Endothelial cell of hepatic sinusoid (primary cell): ENCODE data around the gene PGM1.

Experiments used
- in situ Hi-C: cut with HindIII; loops from 2 replicates; pipeline ENCODE4 v1.10.0; 2017; ENCODE audit warnings: low sequenced_read_pairs

Gene PGM1

DNA sequence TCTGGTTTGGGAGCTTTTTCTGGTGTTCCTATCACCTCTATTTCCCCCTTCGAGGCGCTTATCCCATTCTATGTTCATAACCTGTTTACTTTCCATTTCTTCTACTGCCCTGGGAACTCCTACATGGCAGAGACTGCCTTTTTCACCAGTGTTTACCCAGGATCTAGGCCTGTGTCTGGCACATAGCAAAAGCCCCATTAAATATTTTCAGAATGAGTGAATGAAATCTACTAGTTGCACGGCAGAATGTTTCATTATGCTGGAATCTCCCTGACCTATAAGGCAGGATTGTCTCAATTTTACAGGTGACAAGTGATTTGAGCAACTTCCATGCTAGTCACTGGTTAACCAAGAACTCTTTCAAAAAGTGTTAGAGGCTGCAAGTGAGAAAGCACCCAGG lies 70.1 kb downstream of the PGM1 start:
- in situ Hi-C loops: no loop called here

DNA sequence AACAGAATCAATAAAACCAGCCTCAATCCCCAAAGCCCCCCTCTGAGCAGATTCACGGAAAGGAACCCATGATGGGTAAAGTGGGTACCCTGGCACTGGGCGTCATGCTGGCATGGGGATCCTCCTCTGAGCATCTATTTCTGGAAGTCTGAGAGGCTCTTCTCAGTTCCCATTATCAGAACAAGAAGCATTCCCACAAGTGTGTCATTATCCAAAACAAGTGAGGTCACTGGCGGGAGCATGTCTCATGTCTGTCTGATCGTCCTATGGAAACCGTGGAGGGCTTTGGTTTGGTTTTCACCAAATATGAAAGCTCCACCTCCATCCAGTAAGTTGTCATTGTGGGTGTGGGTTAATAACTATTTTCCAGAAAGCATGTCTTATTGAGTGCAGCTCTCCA lies 70.7 kb downstream of the PGM1 start:
- in situ Hi-C loops: no loop called here

DNA sequence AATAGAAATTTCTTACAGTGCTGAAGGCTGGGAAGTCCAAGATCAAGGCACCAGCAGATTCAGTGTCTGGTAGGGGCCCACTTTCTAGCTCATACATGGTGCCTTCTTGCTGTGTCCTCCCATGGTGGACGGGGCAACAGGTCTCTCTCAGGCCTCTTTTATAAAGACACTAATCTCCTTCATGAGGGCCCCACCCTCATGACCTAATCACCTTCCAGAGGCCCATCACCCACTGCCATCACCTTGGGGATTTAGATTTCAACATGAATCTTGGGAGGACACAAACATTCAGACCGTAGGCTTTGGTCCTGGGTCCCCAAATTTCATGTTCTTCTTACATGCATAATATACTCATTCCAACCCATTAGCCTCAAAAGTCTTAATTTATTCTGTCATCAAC lies 71.5 kb downstream of the PGM1 start:
- in situ Hi-C loops: no loop called here

DNA sequence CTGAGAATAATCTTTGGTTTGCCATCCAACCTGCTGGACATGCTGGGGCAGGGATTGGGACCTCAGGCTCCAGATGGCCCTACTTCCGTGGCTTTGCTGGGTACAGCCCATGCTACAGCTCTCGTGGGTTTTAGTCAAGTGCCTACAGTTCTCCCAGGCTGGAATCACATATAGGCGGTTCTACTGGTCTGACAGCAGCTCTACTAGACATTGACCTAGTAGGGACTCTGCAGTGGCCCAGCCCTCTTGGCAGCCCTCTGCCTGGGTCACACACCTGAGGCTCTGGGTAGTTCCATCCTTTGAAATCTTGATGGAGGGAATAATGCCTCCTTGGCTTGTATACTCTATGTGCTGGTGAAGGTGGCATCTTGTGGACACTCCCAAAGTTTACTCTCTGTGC lies 72.2 kb downstream of the PGM1 start:
- in situ Hi-C loops: no loop called here

DNA sequence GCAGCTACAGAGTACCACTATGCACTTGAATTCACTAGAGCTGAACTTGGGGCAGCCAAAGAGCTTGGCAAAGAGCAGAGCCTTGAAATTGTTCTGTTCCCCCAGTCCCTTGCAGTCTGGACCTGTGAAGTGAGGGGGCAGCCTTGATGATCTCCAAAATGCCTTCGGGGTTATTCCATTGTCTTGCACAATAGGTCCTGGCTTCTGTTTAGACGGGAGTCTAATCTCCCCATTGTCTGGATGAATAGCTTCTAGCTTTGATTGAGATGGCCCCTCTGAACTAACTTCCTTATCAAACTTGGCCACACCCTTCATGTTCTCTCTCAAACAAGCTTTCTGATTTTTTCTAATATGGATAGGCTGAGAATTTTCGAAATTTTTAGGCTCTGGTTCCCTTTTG lies 72.6 kb downstream of the PGM1 start:
- in situ Hi-C loops: no loop called here

DNA sequence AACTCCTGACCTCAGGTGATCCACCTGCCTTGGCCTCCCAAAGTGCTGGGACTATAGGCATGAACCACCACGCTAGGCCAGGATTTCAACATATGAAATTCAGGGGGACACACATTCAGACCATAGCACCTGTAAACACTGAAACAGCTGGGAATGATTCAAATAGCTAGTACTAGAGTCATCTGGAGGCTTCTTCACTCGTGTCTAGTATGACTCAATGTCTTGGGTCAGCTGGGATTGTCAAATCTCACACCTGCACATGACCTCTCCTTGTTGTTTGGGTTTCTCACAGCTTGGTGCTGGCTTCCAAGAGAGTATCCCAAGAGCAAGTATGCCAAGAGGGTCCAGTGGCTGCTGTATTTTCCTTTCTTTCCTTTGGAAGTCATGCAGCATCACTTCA lies 75.1 kb downstream of the PGM1 start:
- in situ Hi-C loops: no loop called here

DNA sequence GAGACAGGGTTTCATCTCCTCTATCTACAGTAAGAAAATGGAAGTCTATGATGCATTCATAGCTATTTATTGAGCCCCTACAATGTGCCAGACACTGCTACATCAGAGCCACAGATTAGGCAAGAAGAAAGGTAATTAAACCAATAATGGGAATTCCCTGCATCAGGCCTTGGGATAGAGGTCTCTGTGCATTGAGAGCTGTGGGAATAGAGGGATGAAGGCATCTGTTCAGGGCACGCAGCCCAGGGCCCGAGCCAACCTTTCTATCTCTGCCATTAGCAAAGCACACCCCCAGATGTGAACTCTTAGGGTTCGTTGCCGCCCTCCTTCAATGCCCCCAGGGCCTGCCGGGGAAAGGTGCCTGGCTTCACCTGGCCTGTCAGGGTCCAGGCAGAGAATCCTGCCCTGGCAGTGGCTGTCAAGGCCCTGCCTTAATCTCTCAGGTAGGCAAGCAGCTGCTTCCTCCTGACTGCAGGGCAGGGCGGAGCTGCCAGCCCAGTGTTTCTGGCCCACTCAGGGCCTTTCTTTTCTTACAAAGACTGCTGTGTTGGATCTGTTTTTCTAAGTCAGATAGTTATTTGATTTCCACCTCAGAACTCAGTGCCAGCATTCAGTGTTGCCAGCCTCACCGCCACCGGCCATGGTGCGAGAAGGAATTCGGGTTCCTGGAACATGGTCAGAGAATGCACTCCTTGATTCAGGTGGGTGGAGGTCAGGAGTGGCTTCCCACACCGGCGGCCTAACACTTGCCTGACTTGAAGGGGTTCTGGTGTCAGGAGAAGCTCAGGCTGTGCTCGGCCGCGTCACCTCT lies 76.1 kb downstream of the PGM1 start:
- in situ Hi-C loops: no loop called here

DNA sequence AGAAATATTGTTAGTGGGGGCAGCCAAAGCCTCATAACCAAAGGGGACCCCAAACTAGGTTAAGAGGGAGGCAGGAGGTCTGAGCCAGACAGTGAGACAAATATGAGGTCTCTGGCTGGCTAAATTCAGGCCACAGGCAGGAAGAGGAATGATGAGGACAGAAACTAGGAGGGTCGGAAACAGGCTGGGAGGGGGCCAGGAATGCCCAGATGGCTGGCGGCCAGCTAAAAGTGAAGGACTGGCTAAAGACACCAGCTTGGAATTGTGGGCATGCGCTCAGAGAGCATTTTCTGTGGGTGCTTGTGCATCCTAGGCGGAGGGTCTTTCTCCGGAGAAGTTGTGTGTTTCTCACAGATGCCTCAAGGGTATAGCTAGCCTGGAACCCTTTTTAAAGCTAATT lies 77.0 kb downstream of the PGM1 start:
- in situ Hi-C loops: no loop called here

DNA sequence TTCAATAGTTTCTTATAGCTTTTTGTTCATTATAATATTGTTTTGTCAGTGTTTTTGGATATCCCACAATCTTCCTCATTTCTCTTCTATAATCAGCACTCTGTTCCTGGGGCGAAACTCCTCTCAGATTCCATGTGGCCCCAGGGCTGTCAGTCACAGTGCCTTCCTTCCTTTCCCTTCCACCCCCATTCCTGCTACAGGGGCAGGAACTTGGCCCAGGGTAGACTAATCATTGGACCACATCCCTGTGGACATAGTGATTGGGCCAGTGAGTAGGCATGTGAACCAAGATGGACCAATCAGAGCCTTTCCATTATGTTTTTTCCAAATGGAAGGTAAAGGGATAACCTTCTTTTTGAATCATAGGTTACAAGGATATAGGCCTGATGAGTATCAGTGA lies 78.3 kb downstream of the PGM1 start:
- in situ Hi-C loops: no loop called here

DNA sequence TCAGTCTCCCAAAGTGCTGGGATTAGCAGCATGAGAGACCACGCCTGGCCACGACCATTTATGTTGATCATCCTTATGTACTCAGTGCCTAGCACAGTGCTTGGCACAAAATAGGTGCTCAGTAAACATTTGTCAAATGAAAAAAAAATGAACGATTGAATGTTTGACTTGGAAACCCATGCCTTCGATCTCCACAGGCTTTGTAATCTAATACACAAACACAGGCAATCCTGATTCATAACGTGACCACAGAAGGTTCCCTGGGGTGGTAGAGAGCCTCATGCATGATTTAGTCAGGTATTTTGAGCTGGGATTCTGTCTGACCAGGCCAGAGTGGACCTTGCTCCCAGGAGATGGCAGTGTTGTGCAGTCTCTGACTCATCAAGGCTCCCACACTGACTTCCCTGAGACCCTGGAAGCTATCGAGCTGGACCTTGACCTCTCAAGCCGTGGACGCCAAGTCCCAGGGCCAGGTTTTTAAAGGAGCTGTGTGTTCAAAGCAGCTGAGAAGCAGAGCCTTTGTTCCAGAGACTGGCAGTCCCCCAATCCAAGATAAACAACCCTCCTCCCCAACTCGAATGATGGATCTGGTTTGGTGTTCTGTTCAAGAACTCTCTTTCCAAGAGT lies 81.1 kb downstream of the PGM1 start:
- in situ Hi-C loops: no loop called here

DNA sequence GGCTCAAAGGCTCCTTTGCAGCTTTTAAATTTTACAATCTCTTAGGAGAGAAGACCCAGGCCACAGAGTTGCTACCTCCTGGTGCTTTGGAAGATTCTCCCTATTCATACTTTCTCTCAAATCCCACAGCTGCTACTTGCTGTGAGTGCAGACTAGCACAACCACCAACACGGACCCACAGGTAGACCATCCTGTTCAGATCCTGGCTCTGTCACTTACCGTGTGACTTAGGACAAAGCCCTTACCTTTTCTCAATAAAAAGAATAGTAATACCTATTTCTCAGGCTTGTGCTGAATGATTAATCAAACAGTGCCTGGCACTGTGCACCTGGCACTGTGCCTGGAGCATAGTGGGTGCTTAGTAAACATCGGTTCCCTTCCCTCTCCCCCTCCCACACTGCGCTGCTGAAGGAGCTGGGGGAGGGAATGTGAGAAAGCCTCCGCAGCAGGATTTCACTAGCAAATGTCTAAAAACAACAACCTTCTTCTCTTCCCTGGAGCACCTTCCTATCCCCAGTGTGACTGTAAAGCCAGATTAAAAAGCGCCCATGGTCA lies 81.7 kb downstream of the PGM1 start:
- in situ Hi-C loops: loop anchor here (25.0 kb wide), 1 partner anchor 562 kb away; no protein-coding TSS in a partner anchor

DNA sequence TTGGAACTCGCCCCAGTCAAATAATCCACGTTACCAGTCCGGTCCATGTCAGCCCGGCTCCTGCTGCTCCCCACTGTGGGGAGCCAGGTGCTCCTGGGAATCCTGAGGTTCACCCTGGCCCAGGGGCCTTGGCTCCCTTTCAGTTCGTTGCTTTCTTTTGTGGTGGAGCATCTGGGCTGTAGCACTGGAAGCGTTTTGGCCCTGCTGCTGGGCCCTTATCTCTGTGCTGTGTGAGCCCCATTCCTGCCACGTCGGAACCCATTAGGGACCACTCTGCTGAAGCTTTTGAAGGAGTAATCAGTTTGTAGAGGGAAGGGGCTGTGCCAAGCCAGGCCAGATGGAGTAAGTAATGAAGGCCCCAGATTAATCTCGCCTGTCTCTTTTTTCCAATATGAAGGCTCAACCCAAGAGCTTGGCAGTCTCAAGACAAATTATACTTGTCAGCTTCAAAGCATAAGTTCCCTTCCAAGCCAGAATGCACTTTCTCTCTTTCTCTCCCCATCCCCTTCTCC lies 82.3 kb downstream of the PGM1 start:
- in situ Hi-C loops: loop anchor here (25.0 kb wide), 1 partner anchor 562 kb away; no protein-coding TSS in a partner anchor

DNA sequence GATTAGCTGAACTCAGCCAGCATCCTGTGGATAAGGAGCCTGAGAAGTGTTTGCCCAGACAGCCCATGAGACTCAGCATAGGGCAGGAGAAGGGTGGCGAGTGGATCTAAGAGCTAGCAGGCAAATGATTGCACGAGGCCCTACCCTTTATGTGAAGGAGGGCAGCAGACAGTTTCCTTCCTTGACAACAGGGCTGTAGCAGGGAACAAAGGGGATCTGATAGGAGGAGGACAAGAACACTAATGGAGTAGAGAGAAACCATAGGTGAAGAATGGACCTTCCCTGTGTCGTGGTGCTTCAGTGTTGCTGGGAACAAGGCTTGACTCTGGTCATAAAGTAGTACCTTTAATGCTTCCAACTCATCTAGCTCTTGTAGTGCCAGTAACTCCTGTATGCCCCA lies 84.3 kb downstream of the PGM1 start:
- in situ Hi-C loops: loop anchor here (25.0 kb wide), 1 partner anchor 560 kb away; no protein-coding TSS in a partner anchor

DNA sequence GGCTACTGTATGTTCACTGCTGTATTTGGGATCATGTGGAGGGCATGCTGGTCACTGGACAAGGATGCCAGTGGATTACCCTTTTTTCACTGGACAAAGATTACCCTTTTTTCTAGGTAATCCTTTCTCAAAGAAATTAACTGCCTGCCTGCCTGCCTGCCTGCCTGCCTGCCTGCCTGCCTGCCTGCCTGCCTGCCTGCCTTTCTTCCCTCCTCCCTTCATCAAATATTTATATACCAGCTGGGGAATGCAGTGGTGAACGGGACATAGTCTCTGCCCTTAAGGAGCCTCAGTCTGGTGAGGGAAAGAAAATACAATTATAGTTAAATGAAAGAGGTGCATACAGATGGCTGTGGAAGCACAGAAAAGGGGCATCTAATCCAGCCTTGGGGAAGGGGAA lies 85.0 kb downstream of the PGM1 start:
- in situ Hi-C loops: loop anchor here (25.0 kb wide), 1 partner anchor 559 kb away; no protein-coding TSS in a partner anchor

DNA sequence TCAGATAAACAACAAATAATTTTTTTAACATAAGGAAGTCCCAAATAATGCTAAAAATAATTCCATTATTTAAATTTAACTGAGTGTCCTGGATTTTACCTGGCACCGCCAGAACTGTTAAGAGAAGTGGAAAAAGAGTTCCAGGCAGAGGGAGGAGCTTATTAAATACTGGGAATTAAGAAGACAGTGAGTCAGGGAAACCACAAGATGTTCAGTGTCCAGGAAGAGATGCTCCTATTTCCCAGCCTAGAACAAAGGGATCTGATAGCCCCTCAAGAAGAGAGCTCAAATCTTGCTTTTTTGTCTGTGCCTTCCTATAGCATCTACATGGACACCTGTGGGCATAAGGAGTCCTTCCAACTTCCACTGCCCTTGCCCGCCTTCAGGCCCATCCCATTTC lies 85.9 kb downstream of the PGM1 start:
- in situ Hi-C loops: loop anchor here (25.0 kb wide), 1 partner anchor 558 kb away; no protein-coding TSS in a partner anchor

DNA sequence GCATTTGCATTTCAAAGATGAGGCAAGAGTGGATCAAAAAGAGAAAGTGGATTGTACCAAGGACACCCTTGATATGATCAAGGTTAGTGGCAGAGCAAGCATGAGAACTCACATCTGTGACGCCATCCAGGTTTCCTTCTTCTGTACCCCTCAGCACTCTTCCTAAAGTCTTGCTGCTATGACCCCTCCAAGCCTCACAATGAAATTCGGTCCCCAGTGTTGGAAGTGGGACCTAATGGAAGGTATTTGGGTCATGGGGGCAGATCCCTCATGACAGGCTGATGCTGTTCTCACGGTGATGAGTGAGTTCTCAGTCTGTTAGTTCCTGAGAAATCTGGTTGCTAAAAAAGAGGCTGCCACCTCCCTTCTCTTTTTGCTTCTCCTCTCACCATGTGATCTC lies 86.4 kb downstream of the PGM1 start:
- in situ Hi-C loops: loop anchor here (25.0 kb wide), 1 partner anchor 558 kb away; no protein-coding TSS in a partner anchor

DNA sequence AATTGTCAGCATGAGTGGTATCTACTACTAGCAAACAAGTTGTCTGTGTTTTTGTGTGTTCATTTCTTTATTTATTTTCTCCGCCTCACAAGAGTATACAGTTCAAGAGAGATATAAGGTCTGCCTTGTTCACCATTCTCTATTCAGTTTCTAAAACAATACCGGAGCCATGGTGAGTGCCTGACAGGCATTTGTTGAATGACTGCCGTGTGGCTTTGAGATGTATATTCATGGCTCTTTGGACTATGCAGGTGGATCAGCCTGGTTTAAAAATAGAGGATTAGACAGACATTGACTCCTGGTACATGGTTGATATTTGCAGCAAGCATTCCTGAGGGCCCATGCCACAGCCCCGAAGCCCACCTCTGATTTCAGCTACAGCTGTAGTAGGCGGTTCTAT lies 89.7 kb downstream of the PGM1 start:
- in situ Hi-C loops: loop anchor here (25.0 kb wide), 1 partner anchor 554 kb away; no protein-coding TSS in a partner anchor

DNA sequence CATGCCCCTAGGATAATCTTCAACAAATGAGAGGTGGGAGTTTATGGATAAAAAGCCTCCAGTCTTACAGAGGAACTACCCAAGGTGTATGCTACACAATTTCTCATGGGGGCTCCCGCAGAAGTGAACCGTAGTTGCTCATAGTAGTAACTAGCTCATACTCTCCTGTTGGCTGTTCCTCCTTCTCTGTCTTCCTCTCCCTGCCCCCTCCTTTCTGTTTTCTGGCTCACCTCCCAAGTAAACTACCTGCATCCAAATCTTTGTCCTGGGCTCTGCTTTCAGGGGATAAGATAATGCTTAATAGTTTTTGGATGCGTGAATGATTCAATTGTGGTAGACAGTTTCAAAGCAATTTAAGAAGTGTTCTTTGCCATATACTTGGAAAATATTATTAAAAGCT lies 90.5 kb downstream of the PGM1 start:
- in situ Hi-C loops: loop anchor here (25.0 kb wide), 1 partner anchor 554 kb away; no protein-coding TSS in a partner anchor

DNA sequence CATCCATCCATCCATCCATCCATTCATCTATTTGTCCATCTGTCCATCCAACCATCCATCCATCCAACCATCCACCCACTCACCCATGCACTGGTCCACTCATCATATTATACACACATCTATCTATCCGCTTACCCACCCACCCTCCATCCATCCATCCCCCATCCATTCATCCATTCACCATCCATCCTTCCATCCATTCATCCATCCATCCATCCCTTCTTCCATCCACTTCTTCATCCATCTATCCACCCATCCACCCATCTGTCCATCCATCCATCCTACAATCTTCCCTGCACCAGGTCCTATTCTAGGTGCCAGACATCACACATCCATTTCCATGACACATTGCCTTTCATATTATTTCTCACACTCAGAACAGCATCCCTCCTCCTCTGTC lies 93.5 kb downstream of the PGM1 start:
- in situ Hi-C loops: loop anchor here (25.0 kb wide), 1 partner anchor 551 kb away; no protein-coding TSS in a partner anchor

DNA sequence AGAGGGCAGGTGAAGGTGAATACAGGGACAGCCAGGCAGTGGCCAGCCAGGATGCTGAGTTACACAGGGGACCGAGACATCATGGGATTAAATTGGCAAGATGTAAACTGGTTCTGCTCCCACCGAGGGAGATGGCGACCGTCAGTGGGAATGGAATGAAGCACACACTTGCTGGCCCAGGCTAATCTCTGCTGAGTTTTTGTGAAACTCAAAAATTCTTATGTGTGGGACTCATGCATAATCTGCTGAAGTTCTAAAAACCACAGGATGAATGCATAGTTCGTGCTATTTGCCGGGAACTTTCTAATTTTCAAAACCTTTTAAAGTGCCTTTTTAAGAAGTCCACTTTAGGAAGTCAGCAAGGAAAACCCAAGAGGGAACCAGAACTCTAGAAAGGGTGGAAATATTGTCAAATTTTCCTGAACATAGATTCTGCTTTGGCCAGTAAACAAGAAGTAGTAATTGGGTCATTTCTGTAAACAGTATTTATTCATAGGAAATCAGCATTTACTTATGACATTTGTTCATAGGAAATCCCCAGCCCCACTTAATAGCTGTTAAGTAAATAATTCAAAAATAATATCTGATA lies 95.2 kb downstream of the PGM1 start:
- in situ Hi-C loops: loop anchor here (25.0 kb wide), 1 partner anchor 549 kb away; no protein-coding TSS in a partner anchor
